EL (cell line): ENCODE measurements around the gene OSBPL2.
A peak's percentile ranks its signal among the peaks of the same experiment; 100 is the strongest.

Experiments used
- DNase-seq: peaks from one replicate; pipeline ENCODE4 v3.0.0-alpha.2; 2016

The OSBPL2 gene

GRCh38 chr20:62287129-62287528, 48.8 kb downstream of the OSBPL2 start:
- no peak for DNase-seq

DNA sequence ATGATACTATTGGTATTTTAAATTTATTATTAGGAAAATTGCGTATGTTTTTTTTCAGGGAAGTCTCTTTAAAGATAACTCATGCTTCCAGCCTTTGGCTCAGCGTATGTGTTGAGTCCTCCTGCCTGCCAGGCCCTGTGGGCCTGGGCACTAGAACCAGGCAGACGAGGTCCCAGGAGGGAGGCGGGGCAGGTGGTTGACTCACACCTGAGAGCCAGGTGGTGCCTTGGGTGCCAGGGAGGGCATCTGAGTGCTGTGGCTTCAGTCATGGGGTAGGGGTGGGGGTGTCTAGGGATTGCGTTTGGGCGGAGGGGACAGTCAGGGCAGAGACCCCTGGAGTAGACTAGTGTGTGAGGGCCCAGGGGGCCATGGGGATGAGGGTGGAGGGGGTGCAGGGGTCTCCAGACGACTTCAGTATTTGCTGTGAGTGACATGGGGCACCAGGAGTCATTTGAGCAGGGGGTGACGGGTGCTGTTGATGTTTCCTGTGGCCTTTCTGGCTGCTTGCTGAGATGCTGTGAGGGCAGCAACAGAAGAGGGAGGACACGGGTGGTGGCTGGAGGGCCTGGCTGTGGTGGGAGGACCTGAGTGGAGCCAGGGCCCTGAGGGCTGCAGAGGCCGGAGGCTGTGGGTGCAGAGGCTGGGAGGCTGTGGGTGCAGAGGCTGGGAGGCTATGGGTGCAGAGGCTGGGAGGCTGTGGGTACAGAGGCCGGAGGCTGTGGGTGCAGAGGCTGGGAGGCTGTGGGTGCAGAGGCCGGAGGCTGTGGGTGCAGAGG, 49.6 kb downstream of the OSBPL2 start:
- no peak for DNase-seq

DNA sequence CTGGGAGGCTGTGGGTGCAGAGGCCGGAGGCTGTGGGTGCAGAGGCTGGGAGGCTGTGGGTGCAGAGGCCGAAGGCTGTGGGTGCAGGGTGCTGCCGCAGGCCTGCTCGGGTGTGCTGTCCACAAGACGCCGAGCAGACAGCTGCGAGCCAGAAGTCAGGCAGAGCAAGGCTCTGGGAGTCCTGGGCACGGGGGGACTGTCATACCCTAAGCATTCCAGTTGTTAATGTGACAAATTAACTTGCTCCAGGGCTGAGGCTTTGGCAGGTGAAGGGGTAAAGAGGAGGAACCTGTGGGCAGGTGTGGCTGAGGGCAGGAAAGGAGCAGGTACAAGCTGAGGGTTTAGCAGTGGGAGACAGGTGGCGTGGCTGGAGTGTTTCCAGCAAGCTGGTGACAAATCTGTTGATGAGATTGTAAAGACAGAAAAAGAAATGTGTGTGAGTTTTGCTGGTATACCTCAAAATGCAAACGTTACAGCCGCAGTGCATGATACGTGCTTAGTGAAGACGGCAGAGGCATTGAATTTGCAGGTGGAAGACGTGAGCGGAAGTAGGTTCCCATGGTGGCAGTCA, 50.3 kb downstream of the OSBPL2 start:
- no peak for DNase-seq

DNA sequence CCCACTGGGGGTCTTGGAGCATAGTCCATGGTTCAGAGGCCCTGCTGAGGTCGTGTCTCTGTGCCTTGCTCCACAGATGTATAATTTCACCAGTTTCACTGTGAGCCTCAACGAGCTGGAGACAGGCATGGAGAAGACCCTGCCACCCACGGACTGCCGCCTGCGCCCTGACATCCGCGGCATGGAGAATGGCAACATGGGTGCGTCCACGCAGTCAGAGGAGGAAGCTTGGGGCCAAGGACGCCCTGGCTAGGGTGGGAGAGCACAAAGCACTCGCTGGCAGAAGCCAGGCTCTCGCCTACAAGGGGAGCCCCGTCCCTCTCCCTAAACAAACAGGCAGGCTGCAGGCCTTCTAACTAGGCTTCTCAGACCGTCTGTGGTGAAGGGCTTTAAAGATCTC, 50.8 kb downstream of the OSBPL2 start:
- DNase-seq: no peak

- DNase-seq: no peak
Observed at GRCh38 chr20:62289898-62290297, 51.6 kb downstream of the OSBPL2 start.

- DNase-seq: no peak
Observed at GRCh38 chr20:62291251-62292066, 53.1 kb downstream of the OSBPL2 start.

DNA sequence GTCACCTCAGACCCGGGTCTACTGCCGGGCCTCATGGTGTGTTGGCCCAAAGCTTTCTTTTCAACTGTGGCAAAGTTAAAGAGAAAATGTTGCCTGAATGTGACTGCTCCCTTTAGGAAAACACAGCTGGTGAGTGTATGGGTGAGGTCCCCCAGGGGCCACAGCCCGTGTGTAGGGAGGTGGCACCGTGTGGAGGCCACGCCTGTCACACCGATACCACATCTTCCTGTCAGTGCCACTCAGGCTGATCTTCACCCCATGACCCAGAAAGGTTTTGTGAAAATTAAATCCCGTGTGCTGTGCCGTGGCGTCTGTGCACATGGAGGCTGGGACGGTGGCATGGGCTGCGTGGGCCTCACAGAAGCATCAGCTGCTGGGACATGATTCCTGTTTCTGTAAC, 53.8 kb downstream of the OSBPL2 start:
- DNase-seq: no peak

- DNase-seq: no peak
Observed at GRCh38 chr20:62293111-62293784, 54.9 kb downstream of the OSBPL2 start.

DNA sequence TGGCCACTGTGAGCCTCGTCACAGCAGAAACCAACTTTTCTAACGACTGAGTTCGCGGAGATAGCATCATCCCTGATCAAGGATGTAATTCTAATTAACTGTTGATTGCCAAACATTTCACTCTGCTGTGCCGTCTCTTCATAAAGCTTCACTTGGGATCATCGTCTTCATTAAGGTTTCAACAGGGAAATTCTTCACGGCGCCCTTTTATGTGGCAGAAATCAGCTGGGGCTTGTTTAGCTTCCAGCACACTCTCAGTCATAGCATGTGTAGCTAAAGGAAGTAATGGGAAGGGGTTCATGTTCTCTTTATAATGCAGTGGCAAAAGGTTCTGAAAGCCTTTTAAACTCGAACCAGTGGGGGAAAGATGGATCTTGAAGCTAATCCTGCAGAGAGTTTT, 55.6 kb downstream of the OSBPL2 start:
- DNase-seq: no peak

DNA sequence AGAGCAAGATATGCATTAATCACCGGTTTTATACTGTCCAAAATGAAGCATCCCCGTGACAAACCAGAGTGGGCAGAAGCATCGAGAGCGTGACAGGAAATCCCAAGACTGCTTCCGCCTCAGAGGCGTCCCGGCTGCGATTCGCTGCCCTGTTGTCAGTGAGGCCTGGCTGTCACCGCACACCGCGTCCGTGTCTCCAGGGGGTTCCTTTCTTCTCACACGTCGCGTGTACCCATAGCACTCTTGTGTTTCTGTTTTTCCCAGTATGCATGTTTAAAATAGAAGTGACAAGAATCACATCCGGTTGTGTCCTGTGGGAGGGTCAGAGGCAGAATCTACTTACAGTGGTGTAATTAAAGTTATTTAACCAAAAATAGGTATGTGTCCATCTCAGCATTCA, 56.2 kb downstream of the OSBPL2 start:
- no peak for DNase-seq

DNA sequence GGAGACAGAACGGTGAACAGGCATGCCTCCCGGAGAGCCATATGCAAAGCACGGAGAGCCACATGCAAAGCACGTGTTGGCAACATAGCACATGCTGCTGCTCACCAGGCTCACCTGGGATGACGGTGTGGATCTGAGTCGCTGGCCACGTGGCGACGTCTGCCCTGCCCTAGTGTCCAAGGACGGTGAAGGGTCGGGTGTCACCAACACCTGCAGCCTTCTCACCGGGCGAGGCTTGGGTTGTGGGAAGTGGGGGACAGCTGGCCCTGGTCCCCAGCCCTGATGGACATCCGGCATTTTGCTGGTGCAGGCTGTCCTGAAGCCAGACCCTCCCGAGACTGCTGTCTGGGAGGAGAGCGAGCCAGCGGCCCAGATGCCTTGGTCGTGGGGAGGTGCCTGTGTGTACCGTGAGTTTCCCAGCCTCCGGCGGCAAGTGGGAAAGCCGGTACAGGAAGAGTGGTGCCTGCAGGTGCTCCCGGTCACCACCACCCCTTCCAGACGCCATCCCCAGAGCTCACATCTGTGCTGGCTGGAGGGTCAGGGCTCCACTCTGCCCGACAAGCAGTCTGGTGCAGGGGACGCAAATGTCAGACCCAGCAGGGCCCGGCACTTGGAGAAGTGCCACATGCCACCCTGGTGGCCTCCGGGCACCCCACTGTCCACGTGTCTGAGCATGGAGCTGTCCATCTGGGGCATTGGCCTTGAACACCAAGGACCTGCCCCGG, 58.6 kb downstream of the OSBPL2 start:
- DNase-seq: no peak

DNA sequence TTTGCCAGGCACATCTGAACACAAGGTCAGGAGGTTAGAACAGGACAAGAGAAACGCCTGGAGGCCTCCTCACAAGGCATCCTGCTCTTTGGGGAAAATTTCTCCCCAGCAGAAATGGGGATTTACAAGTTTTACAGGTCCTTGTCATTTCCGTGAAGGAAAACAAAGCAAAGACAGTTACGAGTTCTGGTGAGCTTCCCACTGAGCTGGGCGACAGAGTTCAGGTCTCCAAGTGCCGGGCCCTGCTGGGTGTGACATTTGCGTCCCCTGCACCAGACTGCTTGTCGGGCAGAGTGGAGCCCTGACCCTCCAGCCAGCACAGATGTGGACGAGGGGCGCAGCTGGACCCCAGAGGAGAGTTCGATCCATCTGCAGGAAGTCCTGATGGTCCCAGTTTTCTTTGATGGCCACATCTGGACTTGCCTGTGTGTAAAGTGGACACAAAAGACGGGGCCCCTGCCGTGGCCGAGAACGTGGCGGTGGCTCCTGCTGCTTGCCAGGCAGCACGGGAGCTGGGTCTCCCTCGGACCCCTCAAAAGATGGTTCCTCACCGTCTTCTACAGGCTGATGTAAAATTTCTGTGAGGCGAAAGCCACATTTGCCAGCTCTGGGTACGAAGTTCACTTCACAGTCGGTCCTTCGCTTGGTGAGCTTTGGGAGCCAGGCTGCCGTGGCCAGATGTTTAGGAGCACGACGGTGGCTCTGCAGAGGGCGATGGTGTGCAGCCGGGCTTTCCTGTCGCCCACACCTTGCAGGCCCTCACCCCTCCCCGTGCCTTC, 59.3 kb downstream of the OSBPL2 start:
- no peak for DNase-seq

DNA sequence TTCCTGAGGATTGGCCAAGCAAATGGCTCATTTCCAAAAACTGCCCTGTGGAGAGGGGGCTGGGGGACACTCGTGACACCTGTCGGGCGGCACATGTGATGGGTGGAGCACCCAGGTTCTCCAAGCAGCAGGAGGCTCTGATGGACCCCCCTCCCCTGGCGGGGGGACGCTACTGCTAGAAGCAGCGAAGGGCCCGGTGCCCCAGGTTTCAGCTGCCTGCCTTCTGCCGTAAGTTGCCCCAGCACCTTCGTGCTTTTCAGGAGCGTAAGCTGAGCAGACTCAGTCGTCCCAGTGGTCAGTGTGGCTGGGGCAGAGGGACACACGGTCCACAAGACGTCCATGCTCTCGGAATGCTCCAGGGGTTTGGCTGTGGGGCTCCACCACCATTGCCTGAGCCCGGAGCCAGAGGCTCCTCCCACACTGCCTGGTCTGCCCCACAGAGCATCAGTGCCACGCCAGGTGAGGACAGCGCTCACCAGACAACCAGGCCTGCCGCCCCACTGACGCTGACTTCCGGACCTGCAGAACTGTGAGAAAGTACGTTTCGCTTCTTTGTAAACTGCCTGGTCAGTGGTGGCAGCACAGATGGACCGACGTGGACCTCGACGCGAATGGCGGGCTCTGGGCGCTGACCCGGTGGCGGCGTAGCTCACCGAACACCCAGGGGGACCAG, 60.4 kb downstream of the OSBPL2 start:
- DNase-seq: no peak

GRCh38 chr20:62299666-62300236, 61.4 kb downstream of the OSBPL2 start:
- DNase-seq: no peak

- no peak for DNase-seq
Observed at GRCh38 chr20:62300319-62300718, 62.0 kb downstream of the OSBPL2 start.

DNA sequence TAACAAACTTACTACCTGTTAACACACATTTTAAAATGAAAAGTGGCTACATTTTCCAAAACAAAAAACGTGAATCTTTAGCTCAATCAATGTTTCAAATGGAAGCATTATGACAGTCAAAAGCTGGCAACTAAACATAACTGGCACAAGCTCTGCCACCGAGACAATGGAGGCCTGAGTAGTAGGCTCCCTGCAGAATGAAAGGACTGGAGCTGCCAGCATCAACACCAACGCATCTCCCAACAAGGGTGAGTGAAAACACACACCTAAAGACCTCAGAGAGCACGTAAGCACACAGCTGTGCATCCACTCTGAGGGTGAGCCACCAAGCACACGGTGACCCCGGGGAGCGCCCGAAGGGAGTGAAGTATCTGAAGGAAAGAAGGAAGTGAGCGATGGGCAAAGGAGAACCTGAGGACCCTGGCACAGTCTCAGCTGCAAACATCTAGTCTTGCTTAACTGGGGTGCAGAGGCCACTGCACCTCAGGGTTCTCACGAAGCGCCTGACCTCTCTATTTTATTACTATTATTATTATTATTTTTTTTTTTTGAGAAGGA, 62.9 kb downstream of the OSBPL2 start:
- DNase-seq: no peak

DNA sequence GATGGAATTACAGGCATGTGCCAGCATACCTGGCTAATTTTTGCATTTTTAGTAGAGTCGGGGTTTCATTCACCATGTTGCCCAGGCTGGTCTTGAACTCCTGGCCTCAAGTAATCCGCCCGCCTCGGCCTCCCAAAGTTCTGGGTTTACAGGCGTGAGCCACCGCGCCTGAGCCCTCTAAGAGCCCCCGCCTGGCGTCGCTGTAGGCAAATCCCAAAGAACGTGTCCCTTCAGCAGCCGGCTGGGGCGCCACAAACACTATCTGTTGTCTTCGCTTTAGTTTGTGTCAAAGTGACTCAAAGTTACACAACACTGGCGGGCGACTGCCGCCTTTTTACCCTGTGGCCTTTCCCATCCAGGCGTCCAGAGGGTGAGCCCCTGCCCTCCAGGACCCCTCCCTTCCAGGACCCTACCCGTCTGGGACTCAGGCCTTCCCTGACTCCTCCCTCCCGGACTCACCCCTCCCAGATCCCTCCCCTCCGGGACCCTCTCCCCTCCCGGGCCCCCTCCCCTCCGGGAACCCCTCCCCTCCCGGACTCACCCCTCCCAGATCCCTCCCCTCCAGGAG, 63.5 kb downstream of the OSBPL2 start:
- peak; percentile 94 for DNase-seq

- peak; percentile 96 for DNase-seq
Observed at GRCh38 chr20:62302341-62303061, 64.2 kb downstream of the OSBPL2 start, which contains the start of gene ADRM1. Gene ADRM1 (plus strand): TSS chr20:62302997. CDS start chr20:62303569, 572 bp downstream.

- DNase-seq: no peak
Observed at GRCh38 chr20:62303062-62303339, 64.7 kb downstream of the OSBPL2 start.
